GM21367 (cell line): ENCODE measurements around the gene DCST2.

Experiments used
- ATAC-seq: cut with Tn5 transposase; IDR thresholded peaks from one replicate; pipeline ENCODE4 v1.9.1; 2021; ENCODE audit not compliant: unreplicated experiment

DCST2 gene

GRCh38 chr1:155011004-155011416 lies 22.6 kb downstream of the DCST2 start:
- ATAC-seq: no peak

- no peak for ATAC-seq
Observed at GRCh38 chr1:155010211-155010918, 23.2 kb downstream of the DCST2 start.

- no peak for ATAC-seq
Observed at GRCh38 chr1:155009742-155010141, 23.8 kb downstream of the DCST2 start.

- no peak for ATAC-seq
Observed at GRCh38 chr1:155009221-155009711, 24.3 kb downstream of the DCST2 start.

GRCh38 chr1:155008015-155008941 lies 25.3 kb downstream of the DCST2 start:
- ATAC-seq: no peak

GRCh38 chr1:155007251-155007828 lies 26.2 kb downstream of the DCST2 start:
- no peak for ATAC-seq

- ATAC-seq: no peak
Observed at GRCh38 chr1:155006601-155007101, 26.9 kb downstream of the DCST2 start.

GRCh38 chr1:155005076-155006011 lies 28.2 kb downstream of the DCST2 start:
- no peak for ATAC-seq

- no peak for ATAC-seq
Observed at GRCh38 chr1:155004352-155005075, 29.1 kb downstream of the DCST2 start.

GRCh38 chr1:155003766-155004351 lies 29.7 kb downstream of the DCST2 start:
- ATAC-seq: no peak

GRCh38 chr1:155003227-155003765 lies 30.3 kb downstream of the DCST2 start:
- no peak for ATAC-seq

GRCh38 chr1:155002464-155003226 lies 30.9 kb downstream of the DCST2 start, which contains the start of gene ZBTB7B:
Gene ZBTB7B (plus strand): TSS chr1:155002802. CDS start chr1:155014661, 11,859 bp downstream.
- no peak for ATAC-seq

- ATAC-seq: peak; percentile 33
Observed at GRCh38 chr1:155001675-155002463, 31.7 kb downstream of the DCST2 start.

- ATAC-seq: no peak
Observed at GRCh38 chr1:155001425-155001674, 32.2 kb downstream of the DCST2 start.

- peak; percentile 24 for ATAC-seq
Observed at GRCh38 chr1:155000726-155001424, 32.7 kb downstream of the DCST2 start.

- ATAC-seq: no peak
Observed at GRCh38 chr1:155000411-155000725, 33.2 kb downstream of the DCST2 start.
